Breast epithelium (tissue), 4 donors: Measurements from ENCODE around the gene TNRC18. TPM values are rescaled to one million over a fixed set of nuclear protein-coding genes. Genes with fewer than 3 reads are reported as not detected.
"Not testable (repeated sequence)": the region's sequence is repeated elsewhere in the genome, so short reads cannot be mapped to it uniquely, and the experiment has no call there.

ENCODE experiments used
- DNase-seq, 2 donors: peaks; one replicate each; pipeline ENCODE4 v3.0.0-alpha.2; 2019; ENCODE audit warnings: low spot score in 2 of 2
- H3K27ac ChIP-seq, 2 donors: fragments of 200-600 bp; sonication (generic) in 1 of 2; one replicate each; pipeline ENCODE4 v1.5.1; 2016 to 2019; ENCODE audit warnings: mild to moderate bottlenecking in 1 of 2
- H3K27me3 ChIP-seq, 2 donors: fragments of 200-600 bp; sonication (generic) in 1 of 2; one replicate each; pipeline versions ENCODE4 v1.5.1 to v1.6.0; 2017 to 2019; ENCODE audit warnings: control low read depth in 1 of 2, mild to moderate bottlenecking in 1 of 2
- H3K36me3 ChIP-seq: fragments of 200-600 bp; one replicate; pipeline ENCODE4 v1.5.1; 2019
- H3K4me1 ChIP-seq, 2 donors: fragments of 200-600 bp; sonication (generic); one replicate each; pipeline ENCODE4 v1.5.1; 2016 to 2019; ENCODE audit warnings: control low read depth in 1 of 2
- H3K4me3 ChIP-seq, 3 donors: fragments of 200-600 bp; sonication (generic); 1 replicate in 2 of 3; 2 replicates in 1 of 3; pipeline ENCODE4 v1.5.1; 2016 to 2019; ENCODE audit warnings: mild to moderate bottlenecking in 3 of 3, moderate library complexity in 2 of 3
- H3K9me3 ChIP-seq, 2 donors: fragments of 200-600 bp; sonication (generic) in 1 of 2; one replicate each; pipeline ENCODE4 v1.5.1; 2016 to 2019; ENCODE audit warnings: control low read depth in 1 of 2
- CTCF ChIP-seq, 3 donors: fragments of 450-650 bp; IDR thresholded peaks; one replicate each; pipeline ENCODE4 v1.5.1; 2016 to 2017; ENCODE audit warnings: antibody characterized with exemption in 3 of 3, mild to moderate bottlenecking in 3 of 3, moderate library complexity in 3 of 3
- POLR2A ChIP-seq: fragments of 450-650 bp; IDR thresholded peaks from one replicate; pipeline ENCODE4 v1.6.1; 2016; ENCODE audit warnings: antibody characterized with exemption, mild to moderate bottlenecking, moderate library complexity
- POLR2AphosphoS5 ChIP-seq, 3 donors: sonication (generic); formaldehyde crosslinking; IDR thresholded peaks; one replicate each; pipeline ENCODE4 v1.6.1; 2017; ENCODE audit warnings: antibody characterized with exemption in 3 of 3
- intact Hi-C: fragments of 100-400 bp; cut with DNase I; formaldehyde crosslinking; loops from one replicate; pipeline ENCODE4 v1.15.1; 2023; ENCODE audit warnings: low total_unique reads
- total RNA-seq, 3 donors: library from RNA; depleted of rRNA; stranded (reverse); fragments of >200 nt; gene quantifications; one replicate each; pipeline ENCODE4 v1.1.0, GENCODE V29; 2016

Gene TNRC18
- total RNA-seq, 3 donors from 2014 or later = 32.2 to 72.4 (median 36.9) TPM

- no peak for DNase-seq
- H3K36me3 ChIP-seq = no peaks in the 10 kb centered on the region
These were observed 149.2 kb downstream of the TNRC18 start for GRCh38 chr7:5274441-5274840.

GRCh38 chr7:5273831-5274405, 149.7 kb downstream of the TNRC18 start:
- DNase-seq, intact Hi-C loops, H3K27me3 ChIP-seq, H3K9me3 ChIP-seq, H3K4me1 ChIP-seq, H3K27ac ChIP-seq, H3K36me3 ChIP-seq, H3K4me3 ChIP-seq: not testable (repeated sequence)

More at GRCh38 chr7:5274441-5274840, 149.2 kb downstream of the TNRC18 start:
- Histone ChIP-seq H3K9me3 (no peaks in the 10 kb centered on the region), H3K27me3 (no peaks in the 10 kb centered on the region), H3K4me3 (no peak overlapping the region), H3K4me1 (no peaks in the 10 kb centered on the region), H3K27ac (no peak overlapping the region)
- TF ChIP-seq POLR2AphosphoS5 (IDR thresholded peaks at IDR 0.05) (no peak), CTCF (IDR thresholded peaks at IDR 0.05) (no peak)
- intact Hi-C loops = no loop called here

- Histone ChIP-seq H3K4me3 (no peak overlapping the region), H3K27ac (no peak overlapping the region)
- intact Hi-C loops = no loop called here
These were observed 152.8 kb downstream of the TNRC18 start for GRCh38 chr7:5270788-5271187.

GRCh38 chr7:5269992-5270657, 153.5 kb downstream of the TNRC18 start:
- H3K9me3 ChIP-seq, H3K36me3 ChIP-seq, intact Hi-C loops, H3K4me1 ChIP-seq, H3K27ac ChIP-seq, DNase-seq, H3K4me3 ChIP-seq, H3K27me3 ChIP-seq: not testable (repeated sequence)

More at GRCh38 chr7:5270788-5271187, 152.8 kb downstream of the TNRC18 start:
- TF ChIP-seq POLR2AphosphoS5 (IDR thresholded peaks at IDR 0.05) = no peak
- TF ChIP-seq CTCF (IDR thresholded peaks at IDR 0.05) = no peak
- no peak for TF ChIP-seq POLR2A
- no peak for DNase-seq
- Histone ChIP-seq H3K4me1 (no peaks in the 10 kb centered on the region), H3K36me3 (no peaks in the 10 kb centered on the region), H3K27me3 (no peaks in the 10 kb centered on the region), H3K9me3 (no peaks in the 10 kb centered on the region)

GRCh38 chr7:5267829-5268228, 155.8 kb downstream of the TNRC18 start:
- H3K27ac ChIP-seq, H3K36me3 ChIP-seq, DNase-seq, H3K4me1 ChIP-seq, H3K4me3 ChIP-seq, H3K9me3 ChIP-seq, H3K27me3 ChIP-seq, intact Hi-C loops: not testable (repeated sequence)

GRCh38 chr7:5266191-5267028, 157.2 kb downstream of the TNRC18 start:
- TF ChIP-seq POLR2AphosphoS5 (IDR thresholded peaks at IDR 0.05) = no peak
- no peak for TF ChIP-seq POLR2A
- intact Hi-C loops = no loop called here
- Histone ChIP-seq H3K4me1 (no peaks in the 10 kb centered on the region), H3K27ac (no peak overlapping the region), H3K9me3 (no peaks in the 10 kb centered on the region), H3K4me3 (no peak overlapping the region), H3K36me3 (no peaks in the 10 kb centered on the region), H3K27me3 (no peaks in the 10 kb centered on the region)
- no peak for DNase-seq
